ENCODE results near the gene LRP2. TPM values are rescaled to one million over a fixed set of nuclear protein-coding genes. Genes with fewer than 3 reads are reported as not detected.

The LRP2 gene
- total RNA-seq, 1 experiment from 2014 or later = 0.59 TPM

- TF ChIP-seq ZNF425 (CRISPR knock-in tag; conservative IDR thresholded peaks at IDR 0.05) (no peak), JAZF1 (CRISPR knock-in tag; IDR thresholded peaks at IDR 0.05) (no peak), MXD4 (CRISPR knock-in tag; IDR thresholded peaks at IDR 0.05; ENCODE audit: borderline replicate concordance) (no peak), FOXP1 (CRISPR knock-in tag; IDR thresholded peaks at IDR 0.05; ENCODE audit: borderline replicate concordance) (no peak)
Observed at GRCh38 chr2:169365029-169365480, 2.7 kb upstream of the LRP2 start (continued).

- ChIA-PET POLR2A (no interaction called here), CTCF (interaction anchor here (0.6 kb wide), 1 partner anchor 414 kb away, joined by 4 read pairs; no protein-coding TSS in a partner anchor)
- DNase-seq (ENCODE audit: low spot score) (peak; percentile 47), ATAC-seq (peak; percentile 3; the same call in 1 of the 2 replicates)
- Mint-ChIP-seq H3K27me3 (ENCODE audit: low read depth) (peaks cover 84% of the 10 kb centered on the region), H3K4me3 (peak overlapping the region; percentile 90), H3K27ac (no peak overlapping the region), H3K36me3 (no peaks in the 10 kb centered on the region), H3K9me3 (no peaks in the 10 kb centered on the region), H3K4me1 (peaks cover 28% of the 10 kb centered on the region)
- TF ChIP-seq IRF2 (CRISPR knock-in tag; IDR thresholded peaks at IDR 0.05; ENCODE audit: borderline replicate concordance, low read depth) = no peak
- TF ChIP-seq ZNF232 (CRISPR knock-in tag; IDR thresholded peaks at IDR 0.05) = no peak
- TF ChIP-seq E2F1 (CRISPR knock-in tag; IDR thresholded peaks at IDR 0.05) = no peak
- no peak for TF ChIP-seq SP1 (CRISPR knock-in tag; conservative IDR thresholded peaks at IDR 0.05)
- no peak for TF ChIP-seq ATF6 (CRISPR knock-in tag; IDR thresholded peaks at IDR 0.05)
- TF ChIP-seq ETV6 (CRISPR knock-in tag; IDR thresholded peaks at IDR 0.05) = 0 out of 2 replicates have a peak, but pooled peaks have one; percentile 41
- no peak for TF ChIP-seq ZNF263 (CRISPR knock-in tag; IDR thresholded peaks at IDR 0.05; ENCODE audit: low read depth)
- no peak for TF ChIP-seq NR3C1 (CRISPR knock-in tag; conservative IDR thresholded peaks at IDR 0.05; ENCODE audit: low read depth)
- peak; percentile 41; the same call in 1 of the 2 replicates for TF ChIP-seq E2F5 (CRISPR knock-in tag; IDR thresholded peaks at IDR 0.05)
- no peak for TF ChIP-seq TP53 (CRISPR knock-in tag; IDR thresholded peaks at IDR 0.05)
- no peak for TF ChIP-seq ZNF396 (CRISPR knock-in tag; IDR thresholded peaks at IDR 0.05; ENCODE audit: borderline replicate concordance)
- TF ChIP-seq NR2C2 (CRISPR knock-in tag; IDR thresholded peaks at IDR 0.05) = no peak
- no peak for TF ChIP-seq ZNF512 (CRISPR knock-in tag; IDR thresholded peaks at IDR 0.05; ENCODE audit: borderline replicate concordance)
- no peak for TF ChIP-seq HMGXB4 (CRISPR knock-in tag; IDR thresholded peaks at IDR 0.05)
- no peak for TF ChIP-seq USF2 (CRISPR knock-in tag; IDR thresholded peaks at IDR 0.05)
- TF ChIP-seq CREM (CRISPR knock-in tag; IDR thresholded peaks at IDR 0.05) = no peak
- TF ChIP-seq ATF3 (CRISPR knock-in tag; conservative IDR thresholded peaks at IDR 0.05) = no peak
- no peak for TF ChIP-seq ZNF219 (CRISPR knock-in tag; IDR thresholded peaks at IDR 0.05; ENCODE audit: borderline replicate concordance)
- TF ChIP-seq TEAD1 (CRISPR knock-in tag; IDR thresholded peaks at IDR 0.05) = no peak
- TF ChIP-seq ZNF138 (CRISPR knock-in tag; conservative IDR thresholded peaks at IDR 0.05) = no peak
Observed at GRCh38 chr2:169363560-169364150, 1.3 kb upstream of the LRP2 start.

Measured in WTC11 (cell line).